RWPE2 (cell line): ENCODE data around the gene MCAM.

Experiments
- ATAC-seq: fragments of 200-7000 bp; cut with Tn5 transposase; 3 replicates; pipeline ENCODE4 v1.9.1; 2021; ENCODE audit warnings: low read depth
- DNase-seq: peaks from one replicate; pipeline ENCODE4 v3.0.0-alpha.2; 2020; ENCODE audit warnings: low spot score
- H3K27ac ChIP-seq: fragments of 450-650 bp; 2 replicates; pipeline ENCODE4 v1.5.1; 2017; ENCODE audit warnings: mild to moderate bottlenecking; ENCODE audit not compliant: poor library complexity, severe bottlenecking
- H3K27me3 ChIP-seq: fragments of 250-450 bp; sonication (Bioruptor Pico); 2 replicates; pipeline ENCODE4 v1.5.1; 2021; ENCODE audit warnings: mild to moderate bottlenecking, moderate library complexity; ENCODE audit not compliant: insufficient read depth, poor library complexity, severe bottlenecking
- H3K36me3 ChIP-seq: fragments of 250-450 bp; sonication (Bioruptor Pico); 2 replicates; pipeline ENCODE4 v1.5.1; 2020; ENCODE audit warnings: low read depth, mild to moderate bottlenecking, moderate library complexity
- H3K4me1 ChIP-seq: fragments of 250-450 bp; sonication (Bioruptor Pico); 2 replicates; pipeline ENCODE4 v1.5.1; 2021; ENCODE audit warnings: mild to moderate bottlenecking, moderate library complexity; ENCODE audit not compliant: insufficient read depth, poor library complexity, severe bottlenecking
- H3K4me3 ChIP-seq: fragments of 250-450 bp; sonication (Bioruptor Pico); 2 replicates; pipeline ENCODE4 v1.5.1; 2021; ENCODE audit warnings: mild to moderate bottlenecking, moderate library complexity; ENCODE audit not compliant: severe bottlenecking
- H3K9me3 ChIP-seq: fragments of 250-450 bp; sonication (Bioruptor Pico); 2 replicates; pipeline ENCODE4 v1.5.1; 2021; ENCODE audit warnings: mild to moderate bottlenecking, moderate library complexity; ENCODE audit not compliant: severe bottlenecking
- CTCF ChIP-seq: fragments of 450-650 bp; IDR thresholded peaks from one replicate; pipeline ENCODE4 v1.5.1; 2017; ENCODE audit warnings: mild to moderate bottlenecking, moderate library complexity; ENCODE audit not compliant: poor library complexity, severe bottlenecking

Gene MCAM

GRCh38 chr11:119362741-119363080 is 45.8 kb upstream of the MCAM start:
- DNase-seq (no peak), ATAC-seq (no peak)
- Histone ChIP-seq H3K27me3 (no peaks in the 10 kb centered on the region), H3K36me3 (0 out of 2 replicates have a peak, but pooled peaks cover 3% of the 10 kb centered on the region), H3K4me1 (peaks cover 35% of the 10 kb centered on the region), H3K4me3 (no peak overlapping the region), H3K9me3 (no peaks in the 10 kb centered on the region), H3K27ac (no peak overlapping the region)
- no peak for TF ChIP-seq CTCF

GRCh38 chr11:119361941-119362725 is 45.2 kb upstream of the MCAM start:
- no peaks in the 10 kb centered on the region for H3K27me3 ChIP-seq
- H3K36me3 ChIP-seq: 0 out of 2 replicates have a peak, but pooled peaks cover 3% of the 10 kb centered on the region
- H3K4me3 ChIP-seq: no peak overlapping the region
- DNase-seq: no peak
- no peaks in the 10 kb centered on the region for H3K9me3 ChIP-seq
- TF ChIP-seq CTCF: no peak
- ATAC-seq: no peak
- peak overlapping the region; percentile 69 for H3K27ac ChIP-seq
- H3K4me1 ChIP-seq: peaks cover 30% of the 10 kb centered on the region

GRCh38 chr11:119361056-119361787 is 44.3 kb upstream of the MCAM start:
- no peaks in the 10 kb centered on the region for H3K9me3 ChIP-seq
- peak; percentile 93 for ATAC-seq
- no peak overlapping the region for H3K4me3 ChIP-seq
- 0 out of 2 replicates have a peak, but pooled peaks cover 3% of the 10 kb centered on the region for H3K36me3 ChIP-seq
- H3K27ac ChIP-seq: peak overlapping the region; percentile 69
- peak; percentile 92 for DNase-seq
- H3K4me1 ChIP-seq: peaks cover 30% of the 10 kb centered on the region
- TF ChIP-seq CTCF: no peak
- H3K27me3 ChIP-seq: no peaks in the 10 kb centered on the region

GRCh38 chr11:119359365-119360214 is 42.7 kb upstream of the MCAM start:
- Histone ChIP-seq H3K4me1 (peaks cover 35% of the 10 kb centered on the region), H3K4me3 (no peak overlapping the region), H3K27ac (peak overlapping the region; percentile 69), H3K27me3 (no peaks in the 10 kb centered on the region), H3K36me3 (0 out of 2 replicates have a peak, but pooled peaks cover 3% of the 10 kb centered on the region), H3K9me3 (no peaks in the 10 kb centered on the region)
- no peak for ATAC-seq
- DNase-seq: peak; percentile 39
- TF ChIP-seq CTCF: no peak
